ENCODE results near the gene MEGF10. TPM values are rescaled to one million over a fixed set of nuclear protein-coding genes. Genes with fewer than 3 reads are reported as not detected.

MEGF10 gene
- total and polyA plus RNA-seq, 2 of the 8 experiments (the other 6 are each of a cell fraction or from before 2014, with no cell fraction given) = 38.2 to 53.1 TPM

GRCh38 chr5:127311781-127312525 is 21.4 kb downstream of the MEGF10 start (continued):
- no peak for TF ChIP-seq SIRT6 (IDR thresholded peaks at IDR 0.05; ENCODE audit: low read length)
- TF ChIP-seq TAF7 (optimal IDR thresholded peaks at IDR 0.05; ENCODE audit: borderline replicate concordance, low read depth, low read length) = no peak
- no peak for TF ChIP-seq CBX5 (IDR thresholded peaks at IDR 0.05; ENCODE audit: low read depth, low read length)
- TF ChIP-seq CTBP2 (IDR thresholded peaks at IDR 0.05; ENCODE audit: borderline replicate concordance, insufficient read depth, insufficient read length, low read length) = no peak
- no peak for TF ChIP-seq NANOG (IDR thresholded peaks at IDR 0.05; ENCODE audit: insufficient read depth, low read depth, low read length, poor library complexity, severe bottlenecking)
- TF ChIP-seq TBP (IDR thresholded peaks at IDR 0.05; ENCODE audit: low read depth, low read length) = no peak
- TF ChIP-seq ZNF274 (IDR thresholded peaks at IDR 0.05; ENCODE audit: borderline replicate concordance, extremely low read depth, low read length) = no peak

Data from H1 (cell line).